GM23338 (cell line): ENCODE measurements around the gene AGAP2. TPM values are rescaled to one million over a fixed set of nuclear protein-coding genes. Genes with fewer than 3 reads are reported as not detected.

ENCODE experiments used
- ATAC-seq: fragments of 200-7000 bp; cut with Tn5 transposase; 3 replicates; pipeline ENCODE4 v1.9.1; 2020
- DNase-seq: peaks from one replicate; pipeline ENCODE4 v3.0.0-alpha.2; 2015; ENCODE audit warnings: low spot score
- H2AFZ ChIP-seq: fragments of 200-600 bp; sonication (generic); 2 replicates; pipeline ENCODE4 v1.8.0; 2016; ENCODE audit warnings: antibody characterized with exemption, mild to moderate bottlenecking, moderate library complexity
- H3F3A ChIP-seq: fragments of 200-600 bp; sonication (generic); replicated peaks from 2 replicates; pipeline ENCODE4 v1.8.0; 2017; ENCODE audit warnings: antibody characterized with exemption, mixed run types, low read depth
- H3K27ac ChIP-seq: fragments of 200-600 bp; sonication (generic); 2 replicates; pipeline ENCODE4 v1.6.1; 2016; ENCODE audit warnings: low read depth
- H3K27me3 ChIP-seq: fragments of 200-600 bp; sonication (generic); 2 replicates; pipeline ENCODE4 v1.8.0; 2016; ENCODE audit warnings: mild to moderate bottlenecking, mixed run types, moderate library complexity; ENCODE audit not compliant: insufficient read depth
- H3K36me3 ChIP-seq: fragments of 200-600 bp; sonication (generic); 2 replicates; pipeline ENCODE4 v1.8.0; 2016; ENCODE audit warnings: mild to moderate bottlenecking; ENCODE audit not compliant: insufficient read depth
- H3K4me1 ChIP-seq: fragments of 200-600 bp; sonication (generic); 2 replicates; pipeline ENCODE4 v1.8.0; 2016; ENCODE audit warnings: mild to moderate bottlenecking, moderate library complexity; ENCODE audit not compliant: insufficient read depth
- H3K4me2 ChIP-seq: fragments of 200-600 bp; sonication (generic); 2 replicates; pipeline ENCODE4 v1.7.1; 2017; ENCODE audit warnings: mixed run types
- H3K4me3 ChIP-seq: fragments of 200-600 bp; sonication (generic); 2 replicates; pipeline ENCODE4 v1.6.1; 2016; ENCODE audit warnings: mixed run types
- H3K79me2 ChIP-seq: fragments of 200-600 bp; sonication (generic); replicated peaks from 2 replicates; pipeline ENCODE4 v1.8.0; 2017; ENCODE audit warnings: mild to moderate bottlenecking; ENCODE audit not compliant: insufficient read depth
- H3K9me2 ChIP-seq: fragments of 200-600 bp; sonication (generic); 2 replicates; pipeline ENCODE4 v1.8.0; 2017; ENCODE audit not compliant: insufficient read depth
- H4K20me1 ChIP-seq: fragments of 200-600 bp; sonication (generic); replicated peaks from 2 replicates; pipeline ENCODE4 v1.8.0; 2017; ENCODE audit warnings: mild to moderate bottlenecking; ENCODE audit not compliant: insufficient read depth
- H3K27ac Mint-ChIP-seq: 2 replicates; pipeline ENCODE4 v1.8.0; 2020; ENCODE audit warnings: inconsistent platforms, mild to moderate bottlenecking, moderate library complexity, mixed read lengths
- H3K27me3 Mint-ChIP-seq: 3 replicates; pipeline ENCODE4 v1.8.0; 2022; ENCODE audit warnings: low read depth, mild to moderate bottlenecking, moderate library complexity, mixed read lengths, inconsistent platforms; ENCODE audit not compliant: insufficient read depth, poor library complexity
- H3K36me3 Mint-ChIP-seq: 3 replicates; pipeline ENCODE4 v1.8.0; 2021; ENCODE audit warnings: low read depth, mild to moderate bottlenecking, inconsistent platforms, moderate library complexity, mixed read lengths
- H3K4me1 Mint-ChIP-seq: 3 replicates; pipeline ENCODE4 v1.8.0; 2020; ENCODE audit warnings: mild to moderate bottlenecking, inconsistent platforms, mixed read lengths
- H3K4me3 Mint-ChIP-seq: 3 replicates; pipeline ENCODE4 v1.8.0; 2021; ENCODE audit warnings: moderate library complexity, mild to moderate bottlenecking, inconsistent platforms, mixed read lengths
- H3K9me3 Mint-ChIP-seq: 3 replicates; pipeline ENCODE4 v1.8.0; 2020; ENCODE audit warnings: moderate library complexity, mild to moderate bottlenecking, inconsistent platforms, mixed read lengths
- CTCF ChIP-seq, 2 experiments: fragments of 200-600 bp in 1 of 2; sonication (generic) in 1 of 2; conservative IDR thresholded peaks; 2 replicates each; pipeline versions ENCODE4 v1.5.1 to v1.6.1; 2016 to 2017; ENCODE audit warnings: antibody characterized with exemption in 2 of 2, low read depth in 2 of 2, mild to moderate bottlenecking in 2 of 2, moderate library complexity in 1 of 2
- EZH2 ChIP-seq: fragments of 200-600 bp; sonication (generic); IDR thresholded peaks from one replicate; pipeline ENCODE4 v1.8.0; 2017; ENCODE audit warnings: antibody characterized with exemption, mild to moderate bottlenecking, low read depth; ENCODE audit not compliant: unreplicated experiment
- EZH2phosphoT487 ChIP-seq: fragments of 200-600 bp; sonication (generic); IDR thresholded peaks from one replicate; pipeline ENCODE4 v1.8.1; 2018; ENCODE audit warnings: antibody characterized with exemption; ENCODE audit not compliant: unreplicated experiment
- JUNB ChIP-seq: IDR thresholded peaks from one replicate; pipeline ENCODE4 v1.6.1; 2016; ENCODE audit warnings: antibody characterized with exemption; ENCODE audit not compliant: unreplicated experiment
- NANOG ChIP-seq: IDR thresholded peaks from 2 replicates; pipeline ENCODE4 v1.6.1; 2016; ENCODE audit warnings: antibody characterized with exemption, borderline replicate concordance
- POLR2AphosphoS5 ChIP-seq: IDR thresholded peaks from 2 replicates; pipeline ENCODE4 v1.6.1; 2016; ENCODE audit warnings: antibody characterized with exemption, low read depth
- STAT1 ChIP-seq: IDR thresholded peaks from one replicate; pipeline ENCODE4 v1.6.1; 2016; ENCODE audit warnings: antibody characterized with exemption; ENCODE audit not compliant: unreplicated experiment
- ZNF114 ChIP-seq: fragments of 250-450 bp; sonication (Bioruptor Pico); IDR thresholded peaks from 2 replicates; pipeline ENCODE4 v1.5.0; 2020; ENCODE audit warnings: mild to moderate bottlenecking, moderate library complexity
- ZNF331 ChIP-seq: fragments of 250-450 bp; sonication (Bioruptor Pico); IDR thresholded peaks from 2 replicates; pipeline ENCODE4 v1.5.0; 2020; ENCODE audit warnings: low read depth, mild to moderate bottlenecking, moderate library complexity
- ZNF462 ChIP-seq: fragments of 250-450 bp; sonication (Bioruptor Pico); IDR thresholded peaks from 2 replicates; pipeline ENCODE4 v1.5.0; 2020; ENCODE audit warnings: mild to moderate bottlenecking, moderate library complexity
- polyA plus RNA-seq: library from polyadenylated mRNA; unstranded; fragments of >200 nt; fragmentation: Nextera tagmentation; extraction: Ambion mirVana; gene quantifications from 2 replicates; pipeline ENCODE4 v1.2.1, GENCODE V29; 2016
- total RNA-seq: library from RNA; depleted of rRNA; stranded (reverse); fragments of >200 nt; shearing (Covaris generic); gene quantifications from 2 replicates; pipeline ENCODE4 v1.2.3, GENCODE V29; 2014
- TF ChIP-seq, protein P1 (sequence below): IDR thresholded peaks from 2 replicates; pipeline ENCODE4 v1.6.1; 2016; ENCODE audit warnings: antibody characterized with exemption

AGAP2 gene
- total and polyA plus RNA-seq, 2 experiments from 2014 or later, result 0.36 to 1.3 TPM

DNA sequence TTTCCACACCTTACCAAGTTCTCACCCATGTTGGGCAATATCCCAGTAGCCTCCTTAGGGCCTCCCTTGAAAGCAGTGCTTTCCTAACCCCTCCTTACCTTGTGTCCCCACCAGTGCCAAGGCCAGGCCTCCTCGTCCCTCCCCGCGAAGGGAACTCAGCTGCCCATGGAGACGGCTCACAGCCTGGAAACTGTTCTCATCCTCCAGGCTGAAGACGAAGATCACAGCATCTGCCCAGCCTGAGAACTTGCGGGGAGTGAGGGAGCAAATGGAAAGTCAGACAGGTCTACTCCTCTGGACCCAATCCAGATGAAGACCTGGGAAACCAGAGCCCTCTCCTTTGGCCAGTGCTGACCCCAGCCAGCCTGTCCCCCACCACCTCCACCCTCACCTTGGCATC is 4.6 kb downstream of the AGAP2 start (continued):
- TF ChIP-seq, protein P1, sequence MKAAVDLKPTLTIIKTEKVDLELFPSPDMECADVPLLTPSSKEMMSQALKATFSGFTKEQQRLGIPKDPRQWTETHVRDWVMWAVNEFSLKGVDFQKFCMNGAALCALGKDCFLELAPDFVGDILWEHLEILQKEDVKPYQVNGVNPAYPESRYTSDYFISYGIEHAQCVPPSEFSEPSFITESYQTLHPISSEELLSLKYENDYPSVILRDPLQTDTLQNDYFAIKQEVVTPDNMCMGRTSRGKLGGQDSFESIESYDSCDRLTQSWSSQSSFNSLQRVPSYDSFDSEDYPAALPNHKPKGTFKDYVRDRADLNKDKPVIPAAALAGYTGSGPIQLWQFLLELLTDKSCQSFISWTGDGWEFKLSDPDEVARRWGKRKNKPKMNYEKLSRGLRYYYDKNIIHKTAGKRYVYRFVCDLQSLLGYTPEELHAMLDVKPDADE, result no peak
- TF ChIP-seq EZH2phosphoT487 (no peak), JUNB (no peak), STAT1 (no peak), EZH2 (no peak), ZNF331 (CRISPR knock-in tag) (no peak)

DNA sequence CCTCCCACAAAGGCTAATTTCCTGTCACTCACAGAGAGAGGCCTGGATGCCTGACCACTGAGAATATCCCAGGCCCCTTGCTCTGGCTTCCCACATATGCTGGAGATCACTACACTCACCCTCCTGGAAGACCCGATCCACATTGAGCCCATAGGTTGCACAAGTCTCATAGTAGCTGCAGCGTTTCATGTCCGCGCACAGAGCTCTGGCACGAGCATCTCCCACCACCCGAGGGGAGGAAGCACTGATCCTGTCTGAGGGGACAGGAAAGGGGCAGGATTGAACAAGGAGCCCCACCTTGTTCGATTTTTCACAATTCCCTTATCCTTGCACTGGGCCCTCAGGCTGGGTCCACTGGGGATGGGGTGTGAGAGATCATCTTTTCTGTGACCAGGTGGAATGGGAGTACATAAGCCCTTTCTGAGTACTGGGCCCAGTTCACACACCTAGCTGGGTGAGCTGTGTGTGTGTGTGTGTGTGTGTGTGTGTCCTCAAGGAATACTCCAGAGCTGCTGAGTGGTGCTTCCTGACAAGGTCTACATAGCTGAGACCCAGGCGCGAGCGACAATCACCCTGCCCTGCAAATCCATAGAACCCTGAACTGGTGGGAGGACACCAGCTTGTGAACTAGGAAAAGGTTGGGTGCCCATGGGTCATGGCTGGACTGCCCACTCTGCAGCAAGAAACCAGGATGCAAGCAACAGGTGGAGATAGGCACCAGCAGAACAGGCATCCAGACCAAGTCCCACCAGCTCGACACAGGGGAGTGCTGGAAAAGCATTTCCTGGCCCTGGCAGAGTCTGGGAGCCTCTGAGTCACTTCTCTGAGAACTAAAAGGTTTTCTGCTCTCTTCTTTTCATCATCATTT is 5.6 kb downstream of the AGAP2 start:
- peaks cover 15% of the 10 kb centered on the region for H3K4me1 ChIP-seq
- H3K4me3 ChIP-seq, result no peak overlapping the region
- H3K9me3 Mint-ChIP-seq, result peaks cover 2% of the 10 kb centered on the region
- H3K4me2 ChIP-seq, result no peak overlapping the region
- no peaks in the 10 kb centered on the region for H3K36me3 ChIP-seq
- H3K27me3 ChIP-seq, result peaks cover 100% of the 10 kb centered on the region
- no peak overlapping the region for H3K27ac Mint-ChIP-seq
- DNase-seq, result no peak
- no peak overlapping the region for H3K27ac ChIP-seq
- peaks cover 10% of the 10 kb centered on the region for H3F3A ChIP-seq
- no peaks in the 10 kb centered on the region for H3K9me2 ChIP-seq
- H4K20me1 ChIP-seq, result no peaks in the 10 kb centered on the region; the same call in 1 of the 2 replicates
- no peaks in the 10 kb centered on the region for H3K79me2 ChIP-seq
- H3K36me3 Mint-ChIP-seq, result no peaks in the 10 kb centered on the region; the same call in 2 of the 3 replicates
- no peak overlapping the region for H3K4me3 Mint-ChIP-seq
- no peak for ATAC-seq
- peaks cover 24% of the 10 kb centered on the region for H3K4me1 Mint-ChIP-seq
- H3K27me3 Mint-ChIP-seq, result peaks cover 95% of the 10 kb centered on the region
- no peak overlapping the region for H2AFZ ChIP-seq
- TF ChIP-seq ZNF462 (no peak), POLR2AphosphoS5 (no peak), JUNB (no peak), CTCF (conservative IDR thresholded peaks at IDR 0.05; ENCODE audit: low read depth in 2 of 2) (no peak), ZNF114 (CRISPR knock-in tag) (no peak), EZH2 (no peak), ZNF331 (CRISPR knock-in tag) (no peak), NANOG (no peak)
